ENCODE data around the gene CNTNAP2.

- TF ChIP-seq, protein P1, sequence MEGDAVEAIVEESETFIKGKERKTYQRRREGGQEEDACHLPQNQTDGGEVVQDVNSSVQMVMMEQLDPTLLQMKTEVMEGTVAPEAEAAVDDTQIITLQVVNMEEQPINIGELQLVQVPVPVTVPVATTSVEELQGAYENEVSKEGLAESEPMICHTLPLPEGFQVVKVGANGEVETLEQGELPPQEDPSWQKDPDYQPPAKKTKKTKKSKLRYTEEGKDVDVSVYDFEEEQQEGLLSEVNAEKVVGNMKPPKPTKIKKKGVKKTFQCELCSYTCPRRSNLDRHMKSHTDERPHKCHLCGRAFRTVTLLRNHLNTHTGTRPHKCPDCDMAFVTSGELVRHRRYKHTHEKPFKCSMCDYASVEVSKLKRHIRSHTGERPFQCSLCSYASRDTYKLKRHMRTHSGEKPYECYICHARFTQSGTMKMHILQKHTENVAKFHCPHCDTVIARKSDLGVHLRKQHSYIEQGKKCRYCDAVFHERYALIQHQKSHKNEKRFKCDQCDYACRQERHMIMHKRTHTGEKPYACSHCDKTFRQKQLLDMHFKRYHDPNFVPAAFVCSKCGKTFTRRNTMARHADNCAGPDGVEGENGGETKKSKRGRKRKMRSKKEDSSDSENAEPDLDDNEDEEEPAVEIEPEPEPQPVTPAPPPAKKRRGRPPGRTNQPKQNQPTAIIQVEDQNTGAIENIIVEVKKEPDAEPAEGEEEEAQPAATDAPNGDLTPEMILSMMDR (IDR thresholded peaks at IDR 0.05) = no peak
- TF ChIP-seq POLR2A (IDR thresholded peaks at IDR 0.05) = no peak
Observed at GRCh38 chr7:147207988-147208387, 1091.4 kb downstream of the CNTNAP2 start.

Measured in stomach (tissue), 4 donors.